ENCODE data around the gene NELL2.
"Not testable (repeated sequence)": the region's sequence is repeated elsewhere in the genome, so short reads cannot be mapped to it uniquely, and the experiment has no call there.

Gene NELL2

GRCh38 chr12:44875954-44876543, at the start of gene NELL2:
Gene NELL2 (minus strand): TSS chr12:44876315. CDS start chr12:44875869, 446 bp downstream.
- Histone ChIP-seq H3K9ac (ENCODE audit: low read length in 5 of 5) (peak within 1 kb of the TSS in 3 of 5 donors; percentile 22 to 47 (median 40)), H3K4me3 (ENCODE audit: low read depth in 1 of 5, low read length in 5 of 5) (peak within 1 kb of the TSS; percentile 67 to 88 (median 78)), H3K27me3 (ENCODE audit: control insufficient read depth in 5 of 5, insufficient read depth in 4 of 5, low read length in 5 of 5) (peaks cover 3 to 32% (median 20%) of the 10 kb centered on the region in 5 donors), H3K27ac (ENCODE audit: low read depth, low read length) (no peak within 1 kb of the TSS), H3K36me3 (ENCODE audit: control insufficient read depth in 5 of 5, insufficient read depth in 5 of 5, low read length in 5 of 5) (no peaks in the 10 kb centered on the region), H3K9me3 (ENCODE audit: control insufficient read depth in 5 of 5, low read length in 5 of 5) (peaks cover 0 to 4% (median 0%) of the 10 kb centered on the region in 5 donors), H3K4me1 (ENCODE audit: control insufficient read depth in 5 of 5, insufficient read depth in 5 of 5, low read length in 5 of 5) (peaks cover 6 to 23% (median 22%) of the 10 kb centered on the region in 5 donors)

- Histone ChIP-seq H3K4me1 (ENCODE audit: control insufficient read depth in 5 of 5, insufficient read depth in 5 of 5, low read length in 5 of 5) (no peaks in the 10 kb centered on the region), H3K36me3 (ENCODE audit: control insufficient read depth in 5 of 5, insufficient read depth in 5 of 5, low read length in 5 of 5) (no peaks in the 10 kb centered on the region), H3K9me3 (ENCODE audit: control insufficient read depth in 5 of 5, low read length in 5 of 5) (no peaks in the 10 kb centered on the region), H3K27me3 (ENCODE audit: control insufficient read depth in 5 of 5, insufficient read depth in 4 of 5, low read length in 5 of 5) (no peaks in the 10 kb centered on the region), H3K27ac (ENCODE audit: low read depth, low read length) (no peak overlapping the region), H3K4me3 (ENCODE audit: low read depth in 1 of 5, low read length in 5 of 5) (no peak overlapping the region), H3K9ac (ENCODE audit: low read length in 5 of 5) (no peak overlapping the region)
These were observed 45.6 kb upstream of the NELL2 start for GRCh38 chr12:44921736-44922135.

GRCh38 chr12:44917141-44917540, 41.0 kb upstream of the NELL2 start:
- H3K36me3 ChIP-seq (ENCODE audit: control insufficient read depth in 5 of 5, insufficient read depth in 5 of 5, low read length in 5 of 5) = no peaks in the 10 kb centered on the region
- H3K4me1 ChIP-seq (ENCODE audit: control insufficient read depth in 5 of 5, insufficient read depth in 5 of 5, low read length in 5 of 5) = no peaks in the 10 kb centered on the region
- no peaks in the 10 kb centered on the region for H3K27me3 ChIP-seq (ENCODE audit: control insufficient read depth in 5 of 5, insufficient read depth in 4 of 5, low read length in 5 of 5)
- H3K9me3 ChIP-seq (ENCODE audit: control insufficient read depth in 5 of 5, low read length in 5 of 5) = no peaks in the 10 kb centered on the region
- H3K27ac ChIP-seq (ENCODE audit: low read depth, low read length) = no peak overlapping the region
- no peak overlapping the region for H3K9ac ChIP-seq (ENCODE audit: low read length in 5 of 5)
- H3K4me3 ChIP-seq (ENCODE audit: low read depth in 1 of 5, low read length in 5 of 5) = no peak overlapping the region

GRCh38 chr12:44915958-44916357, 39.8 kb upstream of the NELL2 start:
- no peaks in the 10 kb centered on the region for H3K4me1 ChIP-seq (ENCODE audit: control insufficient read depth in 5 of 5, insufficient read depth in 5 of 5, low read length in 5 of 5)
- H3K36me3 ChIP-seq (ENCODE audit: control insufficient read depth in 5 of 5, insufficient read depth in 5 of 5, low read length in 5 of 5) = no peaks in the 10 kb centered on the region
- H3K9me3 ChIP-seq (ENCODE audit: control insufficient read depth in 5 of 5, low read length in 5 of 5) = no peaks in the 10 kb centered on the region
- H3K27ac ChIP-seq (ENCODE audit: low read depth, low read length) = no peak overlapping the region
- H3K9ac ChIP-seq (ENCODE audit: low read length in 5 of 5) = no peak overlapping the region
- no peak overlapping the region for H3K4me3 ChIP-seq (ENCODE audit: low read depth in 1 of 5, low read length in 5 of 5)
- H3K27me3 ChIP-seq (ENCODE audit: control insufficient read depth in 5 of 5, insufficient read depth in 4 of 5, low read length in 5 of 5) = no peaks in the 10 kb centered on the region

GRCh38 chr12:44904321-44904720, 28.2 kb upstream of the NELL2 start:
- Histone ChIP-seq H3K4me1 (ENCODE audit: control insufficient read depth in 5 of 5, insufficient read depth in 5 of 5, low read length in 5 of 5) (no peaks in the 10 kb centered on the region), H3K9ac (ENCODE audit: low read length in 5 of 5) (no peak overlapping the region), H3K36me3 (ENCODE audit: control insufficient read depth in 5 of 5, insufficient read depth in 5 of 5, low read length in 5 of 5) (no peaks in the 10 kb centered on the region), H3K27me3 (ENCODE audit: control insufficient read depth in 5 of 5, insufficient read depth in 4 of 5, low read length in 5 of 5) (no peaks in the 10 kb centered on the region), H3K4me3 (ENCODE audit: low read depth in 1 of 5, low read length in 5 of 5) (no peak overlapping the region), H3K27ac (ENCODE audit: low read depth, low read length) (no peak overlapping the region), H3K9me3 (ENCODE audit: control insufficient read depth in 5 of 5, low read length in 5 of 5) (peaks cover 0 to 5% (median 2%) of the 10 kb centered on the region in 5 donors)

GRCh38 chr12:44898108-44898507, 22.0 kb upstream of the NELL2 start:
- H3K27ac ChIP-seq (ENCODE audit: low read depth, low read length); H3K9me3 ChIP-seq (ENCODE audit: control insufficient read depth in 5 of 5, low read length in 5 of 5); H3K4me1 ChIP-seq (ENCODE audit: control insufficient read depth in 5 of 5, insufficient read depth in 5 of 5, low read length in 5 of 5); H3K27me3 ChIP-seq (ENCODE audit: control insufficient read depth in 5 of 5, insufficient read depth in 4 of 5, low read length in 5 of 5); H3K36me3 ChIP-seq (ENCODE audit: control insufficient read depth in 5 of 5, insufficient read depth in 5 of 5, low read length in 5 of 5); H3K9ac ChIP-seq (ENCODE audit: low read length in 5 of 5); H3K4me3 ChIP-seq (ENCODE audit: low read depth in 1 of 5, low read length in 5 of 5): not testable (repeated sequence)

- H3K27me3 ChIP-seq (ENCODE audit: control insufficient read depth in 5 of 5, insufficient read depth in 4 of 5, low read length in 5 of 5) = no peaks in the 10 kb centered on the region
- H3K9ac ChIP-seq (ENCODE audit: low read length in 5 of 5) = no peak overlapping the region
- no peak overlapping the region for H3K4me3 ChIP-seq (ENCODE audit: low read depth in 1 of 5, low read length in 5 of 5)
- no peak overlapping the region for H3K27ac ChIP-seq (ENCODE audit: low read depth, low read length)
- no peaks in the 10 kb centered on the region for H3K4me1 ChIP-seq (ENCODE audit: control insufficient read depth in 5 of 5, insufficient read depth in 5 of 5, low read length in 5 of 5)
- H3K36me3 ChIP-seq (ENCODE audit: control insufficient read depth in 5 of 5, insufficient read depth in 5 of 5, low read length in 5 of 5) = no peaks in the 10 kb centered on the region
- no peaks in the 10 kb centered on the region for H3K9me3 ChIP-seq (ENCODE audit: control insufficient read depth in 5 of 5, low read length in 5 of 5)
These were observed 13.8 kb upstream of the NELL2 start for GRCh38 chr12:44889926-44890325.

- Histone ChIP-seq H3K4me3 (ENCODE audit: low read depth in 1 of 5, low read length in 5 of 5) (no peak overlapping the region), H3K9ac (ENCODE audit: low read length in 5 of 5) (no peak overlapping the region), H3K4me1 (ENCODE audit: control insufficient read depth in 5 of 5, insufficient read depth in 5 of 5, low read length in 5 of 5) (no peaks in the 10 kb centered on the region), H3K9me3 (ENCODE audit: control insufficient read depth in 5 of 5, low read length in 5 of 5) (no peaks in the 10 kb centered on the region), H3K27ac (ENCODE audit: low read depth, low read length) (no peak overlapping the region), H3K27me3 (ENCODE audit: control insufficient read depth in 5 of 5, insufficient read depth in 4 of 5, low read length in 5 of 5) (no peaks in the 10 kb centered on the region), H3K36me3 (ENCODE audit: control insufficient read depth in 5 of 5, insufficient read depth in 5 of 5, low read length in 5 of 5) (no peaks in the 10 kb centered on the region)
These were observed 13.0 kb upstream of the NELL2 start for GRCh38 chr12:44889162-44889561.

GRCh38 chr12:44885902-44886301, 9.8 kb upstream of the NELL2 start:
- no peak overlapping the region for H3K27ac ChIP-seq (ENCODE audit: low read depth, low read length)
- H3K9me3 ChIP-seq (ENCODE audit: control insufficient read depth in 5 of 5, low read length in 5 of 5) = peaks cover 0 to 3% (median 0%) of the 10 kb centered on the region in 5 donors
- no peak overlapping the region for H3K9ac ChIP-seq (ENCODE audit: low read length in 5 of 5)
- no peaks in the 10 kb centered on the region for H3K27me3 ChIP-seq (ENCODE audit: control insufficient read depth in 5 of 5, insufficient read depth in 4 of 5, low read length in 5 of 5)
- no peaks in the 10 kb centered on the region for H3K36me3 ChIP-seq (ENCODE audit: control insufficient read depth in 5 of 5, insufficient read depth in 5 of 5, low read length in 5 of 5)
- H3K4me1 ChIP-seq (ENCODE audit: control insufficient read depth in 5 of 5, insufficient read depth in 5 of 5, low read length in 5 of 5) = no peaks in the 10 kb centered on the region
- no peak overlapping the region for H3K4me3 ChIP-seq (ENCODE audit: low read depth in 1 of 5, low read length in 5 of 5)

- Histone ChIP-seq H3K36me3 (ENCODE audit: control insufficient read depth in 5 of 5, insufficient read depth in 5 of 5, low read length in 5 of 5) (no peaks in the 10 kb centered on the region), H3K4me3 (ENCODE audit: low read depth in 1 of 5, low read length in 5 of 5) (no peak overlapping the region), H3K27me3 (ENCODE audit: control insufficient read depth in 5 of 5, insufficient read depth in 4 of 5, low read length in 5 of 5) (peaks cover 0 to 9% (median 3%) of the 10 kb centered on the region in 5 donors), H3K9ac (ENCODE audit: low read length in 5 of 5) (no peak overlapping the region), H3K27ac (ENCODE audit: low read depth, low read length) (no peak overlapping the region), H3K4me1 (ENCODE audit: control insufficient read depth in 5 of 5, insufficient read depth in 5 of 5, low read length in 5 of 5) (peaks cover 2 to 9% (median 9%) of the 10 kb centered on the region in 5 donors), H3K9me3 (ENCODE audit: control insufficient read depth in 5 of 5, low read length in 5 of 5) (peaks cover 0 to 5% (median 0%) of the 10 kb centered on the region in 5 donors)
These were observed 5.1 kb upstream of the NELL2 start for GRCh38 chr12:44881197-44881596.
